Measurements from ENCODE around the gene C3orf20.

DNA sequence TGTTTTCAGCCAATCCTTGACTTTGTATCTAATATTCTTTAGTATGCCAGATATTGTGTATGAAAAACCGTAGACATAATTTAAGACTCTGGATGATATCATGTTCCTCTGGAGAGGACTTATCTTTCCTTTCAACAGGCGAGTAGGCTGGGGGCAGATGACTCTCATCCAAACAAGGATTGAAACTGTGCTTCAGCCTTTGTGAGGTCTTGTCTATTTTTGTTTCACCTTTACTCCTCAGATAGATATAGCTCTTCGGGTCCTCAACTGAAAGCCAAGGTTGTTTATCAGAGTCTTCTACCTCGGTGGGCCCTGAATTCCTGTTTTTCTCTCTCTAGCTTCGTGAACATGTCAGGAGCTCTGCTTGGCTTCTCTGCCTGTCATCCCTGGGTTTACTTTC is 66.0 kb downstream of the C3orf20 start:
- TF ChIP-seq, protein P1, sequence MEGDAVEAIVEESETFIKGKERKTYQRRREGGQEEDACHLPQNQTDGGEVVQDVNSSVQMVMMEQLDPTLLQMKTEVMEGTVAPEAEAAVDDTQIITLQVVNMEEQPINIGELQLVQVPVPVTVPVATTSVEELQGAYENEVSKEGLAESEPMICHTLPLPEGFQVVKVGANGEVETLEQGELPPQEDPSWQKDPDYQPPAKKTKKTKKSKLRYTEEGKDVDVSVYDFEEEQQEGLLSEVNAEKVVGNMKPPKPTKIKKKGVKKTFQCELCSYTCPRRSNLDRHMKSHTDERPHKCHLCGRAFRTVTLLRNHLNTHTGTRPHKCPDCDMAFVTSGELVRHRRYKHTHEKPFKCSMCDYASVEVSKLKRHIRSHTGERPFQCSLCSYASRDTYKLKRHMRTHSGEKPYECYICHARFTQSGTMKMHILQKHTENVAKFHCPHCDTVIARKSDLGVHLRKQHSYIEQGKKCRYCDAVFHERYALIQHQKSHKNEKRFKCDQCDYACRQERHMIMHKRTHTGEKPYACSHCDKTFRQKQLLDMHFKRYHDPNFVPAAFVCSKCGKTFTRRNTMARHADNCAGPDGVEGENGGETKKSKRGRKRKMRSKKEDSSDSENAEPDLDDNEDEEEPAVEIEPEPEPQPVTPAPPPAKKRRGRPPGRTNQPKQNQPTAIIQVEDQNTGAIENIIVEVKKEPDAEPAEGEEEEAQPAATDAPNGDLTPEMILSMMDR (IDR thresholded peaks at IDR 0.05): no peak
- TF ChIP-seq POLR2A (IDR thresholded peaks at IDR 0.05): no peak

Measured in heart left ventricle (tissue), 13 donors.